Sigmoid colon (tissue), 4 donors: ENCODE results near the gene UQCC2.

Experiments used
- CTCF ChIP-seq, 4 experiments: fragments of 450-650 bp in 3 of 4; fragments of 200-600 bp in 1 of 4; IDR thresholded peaks; one replicate each; pipeline ENCODE4 v1.5.1; 2016 to 2019; ENCODE audit warnings: antibody characterized with exemption in 4 of 4, mild to moderate bottlenecking in 3 of 4, moderate library complexity in 2 of 4
- EP300 ChIP-seq, 4 donors: sonication (generic); formaldehyde crosslinking; IDR thresholded peaks; one replicate each; pipeline ENCODE4 v1.6.1; 2017; ENCODE audit warnings: antibody characterized with exemption in 4 of 4

DNA sequence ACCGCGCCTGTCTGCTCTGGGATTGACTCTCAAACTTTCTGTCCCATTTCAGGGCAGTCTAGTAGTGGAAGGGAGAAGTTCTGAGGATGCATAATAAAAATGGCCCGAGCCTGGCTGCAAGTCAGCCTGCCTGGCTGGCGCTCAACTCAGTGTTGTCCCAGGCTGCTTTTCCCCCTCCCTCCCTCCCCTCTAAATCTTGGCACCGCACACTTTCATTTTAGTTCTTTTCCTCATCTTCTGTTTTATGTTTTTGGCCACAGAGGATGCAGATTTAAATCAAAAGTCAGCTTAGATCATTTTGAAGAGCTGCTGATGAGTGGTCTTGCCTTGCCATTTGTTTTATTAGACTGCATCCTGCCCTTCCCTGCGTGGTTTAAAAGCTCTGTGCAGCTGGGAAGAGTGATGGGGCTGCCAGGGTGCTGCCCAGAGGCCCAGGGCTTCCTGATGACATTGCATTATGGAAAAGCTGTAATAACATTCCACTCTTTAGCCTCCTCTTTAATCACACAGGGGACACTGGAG is 6.5 kb upstream of the UQCC2 start:
- TF ChIP-seq CTCF (IDR thresholded peaks at IDR 0.05) (no peak), EP300 (IDR thresholded peaks at IDR 0.05) (no peak)
